ENCODE measurements around the gene SELP.
"Not testable (repeated sequence)": the region's sequence is repeated elsewhere in the genome, so short reads cannot be mapped to it uniquely, and the experiment has no call there.

- not testable (repeated sequence) for TF ChIP-seq CTCF (IDR thresholded peaks at IDR 0.05; ENCODE audit: poor library complexity); EZH2 (IDR thresholded peaks at IDR 0.05; ENCODE audit: borderline replicate concordance); EZH2phosphoT487 (IDR thresholded peaks at IDR 0.05; ENCODE audit: low read depth, severe bottlenecking, unreplicated experiment)
Measured at GRCh38 chr1:169662680-169663079, 32.8 kb upstream of the SELP start.
